COLO829 (cell line): ENCODE results near the gene CYSTM1.
"Not testable (repeated sequence)": the region's sequence is repeated elsewhere in the genome, so short reads cannot be mapped to it uniquely, and the experiment has no call there.

ENCODE experiments used
- DNase-seq: peaks from one replicate; pipeline ENCODE4 v3.0.0; 2012; ENCODE audit warnings: low spot score

CYSTM1 gene

GRCh38 chr5:140178482-140179116, 3.6 kb downstream of the CYSTM1 start:
- DNase-seq: no peak

DNA sequence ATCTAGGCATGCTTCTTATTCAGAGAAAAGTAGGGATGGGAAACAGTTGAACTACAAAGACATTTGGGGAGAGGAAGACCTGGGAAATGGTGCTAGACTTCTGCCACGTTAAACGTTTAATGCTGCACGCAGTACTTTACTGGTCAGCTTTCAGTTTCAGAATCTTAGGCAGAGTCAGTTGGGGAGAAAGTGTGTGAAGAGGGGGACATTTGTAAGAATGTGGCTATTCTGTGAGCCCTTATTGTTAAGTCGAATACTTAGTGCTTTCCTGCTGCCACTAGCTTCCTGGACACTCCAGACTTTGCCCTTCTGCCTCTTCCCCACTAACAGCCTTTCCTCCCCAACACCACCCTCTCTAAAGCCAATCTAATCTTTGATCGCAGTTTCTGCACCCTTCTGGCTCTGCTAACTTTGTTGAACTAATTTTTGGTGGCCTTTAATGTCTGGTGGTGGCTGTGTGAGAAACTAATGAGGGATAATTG, 6.1 kb downstream of the CYSTM1 start:
- no peak for DNase-seq

GRCh38 chr5:140181525-140181924, 6.5 kb downstream of the CYSTM1 start:
- no peak for DNase-seq

GRCh38 chr5:140182075-140182711, 7.2 kb downstream of the CYSTM1 start:
- no peak for DNase-seq

- DNase-seq: no peak
Measured at GRCh38 chr5:140182803-140183367, 7.9 kb downstream of the CYSTM1 start.

DNA sequence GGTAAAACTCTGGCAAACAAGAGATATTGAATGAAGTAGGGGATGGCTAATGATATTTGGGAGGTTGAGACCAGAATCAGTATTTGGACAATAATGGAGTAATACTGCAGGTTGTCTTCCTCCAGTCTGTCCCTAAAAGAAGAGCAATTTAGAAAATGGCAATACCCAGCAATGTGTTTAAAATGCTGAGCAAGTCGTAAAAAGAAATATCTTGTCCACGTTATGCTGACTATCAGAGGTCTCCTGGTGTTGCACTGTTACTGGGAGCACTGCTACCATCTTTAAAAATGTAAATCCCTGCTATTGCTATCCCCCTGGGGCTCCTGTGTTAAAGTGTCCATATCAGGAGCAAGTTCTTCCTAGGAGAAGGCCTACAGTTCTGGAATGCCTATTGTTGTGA, 10.4 kb downstream of the CYSTM1 start:
- DNase-seq: no peak

- DNase-seq: no peak
Measured at GRCh38 chr5:140186267-140186671, 11.3 kb downstream of the CYSTM1 start.

DNA sequence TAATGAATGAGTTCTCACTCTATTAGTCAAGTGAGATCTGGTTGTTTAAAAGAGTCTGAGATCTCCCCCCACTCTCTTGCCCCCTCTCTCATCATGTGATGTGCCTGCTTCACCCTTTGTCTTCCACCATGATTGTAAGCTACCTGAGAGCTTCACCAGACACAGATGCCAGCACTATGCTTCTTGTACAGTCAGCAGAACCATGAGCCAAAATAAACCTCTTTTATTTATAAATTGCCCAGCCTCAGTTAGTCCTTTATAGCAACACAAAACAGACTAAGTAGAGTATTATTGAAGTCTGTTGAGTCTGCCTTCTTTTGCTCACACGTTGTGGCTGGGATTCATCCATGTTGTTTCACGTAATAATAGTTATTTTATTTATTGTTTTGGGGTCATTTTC, 14.3 kb downstream of the CYSTM1 start:
- DNase-seq: no peak

GRCh38 chr5:140189977-140190871, 15.2 kb downstream of the CYSTM1 start:
- DNase-seq: peak; percentile 73

- DNase-seq: no peak
Measured at GRCh38 chr5:140190872-140191218, 15.9 kb downstream of the CYSTM1 start.

DNA sequence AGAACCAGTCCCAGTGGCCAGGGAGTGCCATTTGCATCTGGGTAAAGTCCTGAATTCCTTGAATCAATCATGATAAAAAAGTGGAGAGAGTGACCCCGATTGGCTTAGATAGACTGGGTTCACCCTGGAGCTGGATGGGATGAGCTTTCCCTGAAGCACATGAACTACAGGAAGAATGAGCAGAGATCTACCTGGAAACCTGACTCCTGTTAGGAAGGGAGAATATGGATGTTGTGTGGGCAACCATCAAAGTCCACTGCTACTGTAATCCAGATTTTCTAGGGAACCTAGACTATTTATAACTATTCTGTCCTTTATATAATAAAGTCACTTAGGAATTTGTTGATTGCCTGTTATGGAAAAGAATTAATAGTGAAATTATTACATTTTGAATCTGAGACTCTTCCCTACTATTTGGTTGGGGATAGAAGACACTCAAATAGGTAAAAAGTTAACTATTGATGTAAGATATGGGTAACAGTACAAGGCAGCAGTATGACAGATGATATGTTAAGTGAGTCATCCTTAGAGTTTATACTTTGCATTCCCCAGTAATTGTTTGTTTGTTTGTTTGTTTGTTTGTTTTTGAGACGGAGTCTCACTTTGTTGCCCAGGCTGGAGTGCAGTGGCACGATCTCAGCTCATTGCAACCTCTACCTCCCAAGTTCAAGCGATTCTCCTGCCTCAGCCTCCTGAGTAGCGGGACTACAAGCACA, 17.9 kb downstream of the CYSTM1 start:
- no peak for DNase-seq

GRCh38 chr5:140194662-140195061, 19.7 kb downstream of the CYSTM1 start:
- DNase-seq: no peak

- no peak for DNase-seq
Measured at GRCh38 chr5:140196115-140196814, 21.3 kb downstream of the CYSTM1 start.

DNA sequence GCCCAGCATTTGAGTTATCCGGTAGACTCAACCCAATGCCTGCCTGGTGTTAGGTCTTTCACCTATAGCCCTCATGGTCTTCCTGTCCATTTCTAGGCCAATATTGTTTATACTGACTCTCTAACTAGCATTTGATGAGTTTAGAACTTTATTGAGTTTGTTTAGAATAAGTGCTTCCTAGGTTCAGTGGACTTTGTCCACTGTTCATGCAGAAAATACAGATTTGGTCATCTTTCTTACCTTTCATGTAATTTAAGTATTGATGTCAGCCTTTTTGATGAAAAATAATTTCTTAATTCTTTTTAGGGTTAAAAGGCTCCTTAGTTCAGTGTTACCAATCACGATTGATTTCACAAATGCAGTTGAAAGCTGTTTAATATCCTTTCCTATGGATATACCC, 22.0 kb downstream of the CYSTM1 start:
- no peak for DNase-seq

- not testable (repeated sequence) for DNase-seq
Measured at GRCh38 chr5:140198915-140199314, 23.9 kb downstream of the CYSTM1 start.

DNA sequence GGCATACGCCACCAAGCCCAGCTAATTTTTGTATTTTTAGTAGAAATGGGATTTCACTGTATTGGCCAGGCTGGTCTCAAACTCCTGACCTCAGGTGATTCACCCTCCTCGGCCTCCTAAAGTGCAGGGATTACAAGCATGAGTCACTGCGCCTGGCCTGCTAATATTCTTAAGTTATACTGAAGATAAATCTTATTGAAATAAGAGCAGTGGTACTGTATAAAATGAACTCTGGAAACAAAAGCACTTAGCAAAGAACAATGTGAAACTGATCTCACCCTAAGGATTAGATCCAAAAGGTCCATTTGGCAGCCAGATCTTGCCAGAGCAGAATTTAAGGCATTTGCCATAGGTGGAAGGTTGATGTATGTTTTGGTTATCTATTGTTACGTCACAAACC, 27.1 kb downstream of the CYSTM1 start:
- no peak for DNase-seq

- no peak for DNase-seq
Measured at GRCh38 chr5:140202610-140203009, 27.6 kb downstream of the CYSTM1 start.

GRCh38 chr5:140205216-140205615, 30.2 kb downstream of the CYSTM1 start:
- no peak for DNase-seq

- no peak for DNase-seq
Measured at GRCh38 chr5:140205952-140206351, 31.0 kb downstream of the CYSTM1 start.

- no peak for DNase-seq
Measured at GRCh38 chr5:140207250-140207964, 32.4 kb downstream of the CYSTM1 start.

DNA sequence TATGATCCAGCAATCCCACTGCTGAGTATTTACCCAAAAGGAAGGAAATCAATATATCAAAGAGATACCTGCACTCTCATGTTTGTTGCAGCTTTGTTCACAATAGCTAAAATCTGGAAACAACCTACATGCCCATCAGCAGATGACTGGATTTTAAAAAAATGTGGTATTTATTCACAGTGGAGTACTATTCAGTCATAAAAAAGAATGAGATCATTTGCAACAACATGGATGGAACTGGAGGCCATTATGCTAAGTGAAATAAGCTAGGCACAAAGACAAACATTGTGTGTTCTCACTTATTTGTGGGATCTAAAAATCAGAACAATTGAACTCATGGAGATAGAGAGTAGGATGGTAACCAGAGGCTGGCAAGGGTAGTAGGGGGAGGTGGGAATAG, 33.1 kb downstream of the CYSTM1 start:
- no peak for DNase-seq
